GM12892 (cell line): ENCODE results near the gene UBE2Z.

Source experiments
- POLR2A ChIP-seq: IDR thresholded peaks from 2 replicates; pipeline ENCODE4 v1.6.1; 2011; ENCODE audit warnings: low read depth, low read length, control low read depth
- TAF1 ChIP-seq: IDR thresholded peaks from 2 replicates; pipeline ENCODE4 v1.6.1; 2011; ENCODE audit warnings: low read depth, mild to moderate bottlenecking, control low read depth, low read length, borderline replicate concordance

DNA sequence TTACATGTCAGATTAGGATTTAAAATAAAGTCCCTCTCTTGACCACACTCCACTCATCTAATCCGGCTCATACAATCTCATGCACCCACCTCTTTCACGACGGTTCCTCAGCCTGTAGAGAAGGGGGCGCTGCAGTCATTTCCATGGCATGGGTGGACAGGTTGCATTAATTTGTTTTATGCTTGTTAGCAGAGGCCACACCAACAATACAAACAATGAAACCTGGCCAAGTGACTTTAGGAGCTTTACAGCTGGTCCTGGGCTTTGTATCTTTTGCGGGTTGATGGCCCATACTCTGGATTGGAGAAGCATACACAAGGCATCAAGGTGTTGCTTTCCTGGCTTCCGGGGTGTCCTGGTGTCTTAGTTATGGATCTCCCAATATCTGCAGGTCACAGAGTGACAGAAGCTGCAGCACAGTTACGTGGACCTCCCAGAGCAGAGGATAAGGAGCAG lies 46.1 kb downstream of the UBE2Z start:
- TF ChIP-seq POLR2A (no peak), TAF1 (no peak)
